GM12801 (cell line): ENCODE measurements around the gene YWHAQ.

Source experiments
- TF ChIP-seq, protein P1 (sequence below): IDR thresholded peaks from one replicate; pipeline ENCODE4 v1.5.1; 2011; ENCODE audit warnings: control low read depth; ENCODE audit not compliant: insufficient read length; ENCODE audit errors: extremely low read depth

The YWHAQ gene

DNA sequence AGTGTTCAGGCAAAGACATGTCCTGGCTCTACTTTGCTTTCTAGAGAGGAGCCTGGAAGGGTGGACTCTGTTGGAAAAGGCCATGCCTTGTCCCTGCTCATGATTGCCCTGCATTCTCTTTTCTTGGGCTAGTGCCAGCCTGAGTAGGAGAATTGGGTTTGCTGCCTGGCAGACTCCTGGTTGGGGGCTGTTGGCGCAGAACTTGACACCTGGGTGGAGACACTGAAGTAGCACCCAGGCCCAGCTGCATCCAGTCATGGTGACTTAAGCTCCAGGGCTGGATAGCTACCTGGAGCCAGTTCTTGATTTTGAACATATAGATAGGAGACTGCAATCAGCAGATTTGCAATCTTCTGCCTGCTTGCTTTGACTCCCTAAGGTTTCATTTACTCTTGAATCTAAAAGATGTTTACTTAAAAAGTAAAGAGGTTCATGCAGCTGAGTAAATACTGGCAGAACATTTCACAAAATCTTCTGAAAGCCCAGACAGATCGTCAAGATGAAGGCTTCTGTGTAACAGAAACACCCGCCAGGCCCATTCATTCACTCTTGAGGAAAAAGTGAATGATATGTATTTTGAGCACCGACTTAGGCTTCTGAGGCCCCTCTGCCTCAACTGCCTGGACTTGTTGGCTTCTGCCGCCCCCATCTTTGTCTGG is 38.0 kb upstream of the YWHAQ start:
- TF ChIP-seq, protein P1, sequence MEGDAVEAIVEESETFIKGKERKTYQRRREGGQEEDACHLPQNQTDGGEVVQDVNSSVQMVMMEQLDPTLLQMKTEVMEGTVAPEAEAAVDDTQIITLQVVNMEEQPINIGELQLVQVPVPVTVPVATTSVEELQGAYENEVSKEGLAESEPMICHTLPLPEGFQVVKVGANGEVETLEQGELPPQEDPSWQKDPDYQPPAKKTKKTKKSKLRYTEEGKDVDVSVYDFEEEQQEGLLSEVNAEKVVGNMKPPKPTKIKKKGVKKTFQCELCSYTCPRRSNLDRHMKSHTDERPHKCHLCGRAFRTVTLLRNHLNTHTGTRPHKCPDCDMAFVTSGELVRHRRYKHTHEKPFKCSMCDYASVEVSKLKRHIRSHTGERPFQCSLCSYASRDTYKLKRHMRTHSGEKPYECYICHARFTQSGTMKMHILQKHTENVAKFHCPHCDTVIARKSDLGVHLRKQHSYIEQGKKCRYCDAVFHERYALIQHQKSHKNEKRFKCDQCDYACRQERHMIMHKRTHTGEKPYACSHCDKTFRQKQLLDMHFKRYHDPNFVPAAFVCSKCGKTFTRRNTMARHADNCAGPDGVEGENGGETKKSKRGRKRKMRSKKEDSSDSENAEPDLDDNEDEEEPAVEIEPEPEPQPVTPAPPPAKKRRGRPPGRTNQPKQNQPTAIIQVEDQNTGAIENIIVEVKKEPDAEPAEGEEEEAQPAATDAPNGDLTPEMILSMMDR, result no peak

DNA sequence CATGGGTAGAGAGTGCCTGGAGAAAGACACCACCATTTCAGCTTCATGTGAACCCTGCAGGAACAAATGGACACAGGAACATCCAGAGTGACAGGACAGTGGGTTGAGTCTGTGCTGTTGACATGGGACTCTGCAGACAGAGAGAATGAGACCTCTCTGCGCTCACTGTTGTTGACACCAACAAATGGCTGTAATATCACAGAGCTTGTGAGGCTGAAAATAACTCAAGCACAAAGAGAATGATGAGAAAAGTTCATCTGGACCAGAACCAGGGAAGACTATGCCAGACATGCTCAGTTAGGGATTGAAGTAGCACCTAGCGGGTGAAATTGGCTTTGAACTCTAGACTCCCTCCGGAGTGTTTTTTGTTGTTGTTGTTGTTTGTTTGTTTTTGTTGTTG is 37.0 kb upstream of the YWHAQ start:
- TF ChIP-seq, protein P1, result no peak

DNA sequence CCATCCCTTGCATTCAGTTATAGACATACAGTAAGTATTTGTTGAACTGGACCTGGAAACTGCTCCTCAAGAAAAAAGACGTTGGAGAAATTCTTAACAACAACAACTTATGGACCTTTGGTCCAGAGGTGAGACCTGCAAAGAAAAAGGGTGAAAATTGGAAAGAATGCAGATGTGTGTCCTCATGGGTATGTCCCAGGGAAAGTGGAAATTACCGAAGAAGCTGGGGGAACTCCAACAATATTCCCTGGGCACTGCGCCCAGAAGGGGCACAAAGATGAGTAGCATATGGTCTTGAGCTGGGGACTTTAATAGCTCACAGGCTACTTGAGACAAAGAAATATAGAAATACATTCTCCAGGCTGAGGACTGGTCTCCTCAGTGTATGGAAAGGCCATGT is 35.5 kb upstream of the YWHAQ start:
- TF ChIP-seq, protein P1, result no peak

DNA sequence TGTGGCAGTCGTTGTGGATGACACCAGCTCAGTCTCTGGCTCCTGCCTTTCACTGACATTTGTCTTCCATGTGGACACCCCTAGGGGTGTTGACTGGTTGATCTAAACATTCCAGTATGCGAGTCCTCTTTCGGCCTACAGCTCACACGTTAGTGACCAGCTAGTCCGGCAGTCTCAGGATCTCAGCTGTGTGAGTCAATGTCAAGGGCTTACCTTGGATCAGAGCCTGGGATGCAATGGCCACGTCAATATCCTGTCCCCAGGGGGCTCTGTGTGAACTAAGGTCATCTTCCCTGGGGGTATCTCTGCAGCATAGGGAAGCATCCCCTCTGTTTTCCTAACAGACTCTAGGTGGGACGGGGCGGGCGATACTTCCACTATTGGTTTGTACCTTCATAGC is 35.1 kb upstream of the YWHAQ start:
- TF ChIP-seq, protein P1, result no peak

DNA sequence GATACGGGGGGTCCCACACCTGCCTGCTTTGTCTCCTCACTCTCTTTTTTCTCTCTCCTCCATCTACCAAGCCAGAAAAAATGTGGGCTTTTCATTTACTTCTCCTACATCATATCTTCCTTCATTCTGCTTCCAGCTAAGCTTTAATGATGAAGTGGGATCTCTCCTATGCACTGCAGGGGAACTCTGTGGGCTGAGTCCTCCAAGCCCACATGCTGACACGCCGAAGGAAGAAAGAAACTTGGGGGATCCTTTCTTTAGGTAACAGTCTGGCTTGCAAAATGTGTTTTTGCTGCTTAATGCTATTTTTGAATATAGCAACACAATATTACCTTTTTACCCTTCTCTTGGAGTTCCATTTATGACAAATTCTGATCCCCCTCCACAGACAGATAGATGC is 33.6 kb upstream of the YWHAQ start:
- TF ChIP-seq, protein P1, result no peak

DNA sequence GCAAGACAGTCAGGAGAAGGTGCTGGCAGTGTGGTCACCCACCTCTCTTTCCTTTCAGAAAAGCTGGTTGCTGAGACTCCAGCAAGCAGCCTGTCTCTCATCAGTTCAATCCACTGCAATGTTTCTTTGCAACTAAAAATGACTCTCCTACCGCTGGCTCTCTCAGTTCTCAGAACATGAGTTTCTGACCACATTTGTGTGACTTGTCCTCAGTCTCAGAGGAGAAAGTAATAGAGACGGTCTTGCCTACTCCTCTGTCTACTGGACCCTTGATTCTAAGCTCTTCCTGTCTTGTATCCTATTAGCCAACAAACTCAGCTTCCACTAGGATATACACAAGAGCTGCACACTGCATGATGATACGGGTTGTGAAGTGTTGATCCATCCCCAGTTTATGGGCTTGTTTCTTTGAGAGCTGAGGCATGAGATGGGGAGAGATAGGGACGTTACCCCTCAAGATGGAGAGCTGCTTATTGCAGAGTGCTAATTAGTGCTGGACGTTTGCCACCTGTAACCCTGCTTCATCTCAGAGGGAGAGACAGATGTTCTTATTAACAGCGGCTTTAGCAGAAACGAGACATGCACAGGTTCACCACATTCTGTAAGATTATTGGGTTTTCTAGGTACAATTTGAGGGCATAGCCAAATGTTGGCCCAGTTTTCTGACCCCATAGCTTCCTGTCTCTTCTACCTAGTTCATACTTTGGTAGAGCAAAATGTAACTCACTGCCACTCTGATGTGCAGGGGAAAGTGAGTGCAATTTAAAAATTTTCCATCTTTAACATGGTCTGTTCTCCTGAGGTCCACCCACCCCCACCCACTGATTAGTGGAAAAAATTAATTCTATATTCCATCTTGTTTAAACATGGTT is 32.4 kb upstream of the YWHAQ start:
- TF ChIP-seq, protein P1, result no peak

DNA sequence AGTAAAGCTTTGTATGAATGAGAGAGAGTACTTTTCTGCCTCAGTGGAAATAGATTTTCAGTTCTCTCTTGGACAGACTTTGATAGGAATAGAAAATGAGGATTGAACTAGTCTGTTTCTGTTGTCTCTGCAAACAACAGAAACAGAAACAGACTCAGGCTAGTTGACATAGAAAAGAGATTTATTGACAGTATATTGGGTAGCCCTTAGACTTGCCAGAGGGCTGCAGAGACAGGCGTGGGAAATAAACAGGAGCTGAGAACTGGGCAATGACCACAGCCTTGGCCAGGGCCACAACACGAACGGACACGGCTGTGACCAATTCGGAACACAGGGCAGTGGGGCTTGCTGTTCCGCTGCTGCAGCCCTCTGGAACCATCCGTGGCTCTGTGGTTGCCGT is 30.5 kb upstream of the YWHAQ start:
- TF ChIP-seq, protein P1, result no peak
